ENCODE results near the gene MEIKIN.

GRCh38 chr5:131783874-131784273, 161.6 kb downstream of the MEIKIN start:
- TF ChIP-seq CTCF (IDR thresholded peaks at IDR 0.05) (no peak), POLR2A (IDR thresholded peaks at IDR 0.05) (no peak)

Measured in ovary (tissue), 3 donors.